ENCODE results near the gene MXRA8.
"Not testable (repeated sequence)": the region's sequence is repeated elsewhere in the genome, so short reads cannot be mapped to it uniquely, and the experiment has no call there.

MXRA8 gene

DNA sequence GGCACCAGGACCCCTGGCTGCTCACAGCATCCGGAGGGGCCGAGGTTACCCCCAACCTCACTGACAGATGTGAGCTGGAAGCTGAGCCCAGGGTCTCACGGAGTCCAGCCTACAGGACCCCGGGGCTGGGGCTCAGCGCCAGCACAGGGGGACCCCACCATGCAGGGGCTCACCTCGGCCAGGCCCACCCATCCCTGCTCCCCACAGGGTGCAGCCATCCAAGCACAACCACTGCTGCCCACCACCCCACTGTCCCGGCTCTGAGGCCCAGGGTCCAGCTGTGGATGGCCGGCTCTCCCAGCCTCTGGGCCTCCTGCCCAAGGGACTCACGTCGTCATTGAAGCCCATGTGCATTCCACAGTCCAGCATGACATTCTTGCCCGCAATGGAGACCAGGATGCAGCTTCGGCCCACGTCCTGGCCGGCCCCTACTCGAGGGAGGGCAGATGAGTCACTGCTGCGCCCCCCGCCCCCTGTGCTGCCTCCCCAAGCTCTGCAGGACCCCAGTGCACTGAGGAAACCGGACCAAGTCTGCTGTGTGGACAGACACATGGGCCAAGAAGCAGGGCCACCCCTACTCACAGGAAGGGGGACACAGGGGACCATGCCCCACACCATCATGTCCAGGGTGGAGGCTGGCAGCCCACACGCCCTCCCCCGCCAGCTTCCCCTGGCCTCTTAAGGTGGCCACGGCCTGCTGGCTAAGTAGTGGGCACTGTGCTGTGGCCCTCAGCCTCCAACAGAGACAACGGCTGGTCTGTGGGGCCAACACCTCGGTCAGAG is 37.5 kb downstream of the MXRA8 start:
- DNase-seq (ENCODE audit: low read depth) = no peak

- no peak for DNase-seq (ENCODE audit: low read depth)
These were observed 38.8 kb downstream of the MXRA8 start for GRCh38 chr1:1319646-1319941.

GRCh38 chr1:1318777-1319645 is 39.3 kb downstream of the MXRA8 start:
- DNase-seq (ENCODE audit: low read depth) = no peak

DNA sequence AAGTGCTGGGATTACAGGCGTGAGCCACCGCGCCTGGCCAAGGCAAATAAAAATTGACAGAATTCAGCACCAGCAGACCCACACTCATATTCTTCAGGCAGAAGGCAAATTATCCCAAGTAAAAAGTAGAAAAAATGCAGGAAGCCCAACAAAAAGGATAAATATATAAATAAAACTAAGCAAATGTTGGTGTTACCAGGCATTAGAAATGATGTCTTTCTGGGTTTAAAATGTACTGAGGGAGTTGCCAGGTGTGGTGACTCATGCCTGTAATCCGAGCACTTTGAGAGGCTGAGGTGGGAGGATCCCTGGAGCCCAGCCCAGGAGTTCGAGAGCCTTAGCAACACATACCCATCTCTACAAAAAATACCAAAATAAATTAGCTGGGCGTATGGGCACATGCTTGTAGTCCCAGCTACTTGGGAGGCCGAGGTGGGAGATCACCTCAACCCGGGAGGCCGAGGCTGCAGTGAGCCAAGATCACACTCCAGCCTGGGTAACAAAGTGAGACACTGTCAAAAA is 40.2 kb downstream of the MXRA8 start:
- no peak for DNase-seq (ENCODE audit: low read depth)

DNA sequence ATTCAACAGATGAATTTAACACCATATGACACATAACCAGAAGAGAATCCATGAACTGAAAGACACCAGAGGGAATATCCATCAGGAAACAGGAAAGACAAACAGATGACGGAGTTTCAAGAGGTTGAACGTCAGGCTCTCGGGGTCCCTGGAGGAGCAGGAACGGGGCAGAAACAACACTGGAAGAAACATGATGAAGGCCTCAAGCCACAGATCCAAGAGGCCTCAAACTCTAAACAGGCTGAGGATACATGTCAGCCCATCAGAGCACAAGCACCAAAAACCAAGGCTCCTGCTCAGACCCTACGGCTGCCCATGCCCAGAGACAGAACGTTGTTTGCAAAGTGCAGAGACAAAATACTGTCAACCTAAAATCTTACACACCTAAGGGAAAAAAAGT is 40.9 kb downstream of the MXRA8 start:
- no peak for DNase-seq (ENCODE audit: low read depth)

DNA sequence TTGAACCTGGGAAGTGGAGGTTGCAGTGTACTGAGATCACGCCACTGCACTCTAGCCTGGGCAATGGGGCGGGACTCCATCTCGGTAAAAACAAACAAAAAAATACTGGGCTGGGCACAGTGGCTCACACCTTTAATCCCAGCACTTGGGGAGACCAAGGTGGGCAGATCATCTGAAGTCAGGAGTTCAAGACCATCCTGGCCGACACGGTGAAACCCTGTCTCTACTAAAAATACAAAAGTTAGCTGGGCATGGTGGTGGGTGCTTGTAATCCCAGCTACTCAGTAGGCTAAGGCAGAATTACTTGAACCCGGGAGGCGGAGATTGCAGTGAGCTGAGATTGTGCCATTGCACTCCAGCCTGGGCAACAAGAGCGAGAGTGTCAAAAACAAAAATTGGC is 42.2 kb downstream of the MXRA8 start:
- DNase-seq (ENCODE audit: low read depth) = not testable (repeated sequence)

DNA sequence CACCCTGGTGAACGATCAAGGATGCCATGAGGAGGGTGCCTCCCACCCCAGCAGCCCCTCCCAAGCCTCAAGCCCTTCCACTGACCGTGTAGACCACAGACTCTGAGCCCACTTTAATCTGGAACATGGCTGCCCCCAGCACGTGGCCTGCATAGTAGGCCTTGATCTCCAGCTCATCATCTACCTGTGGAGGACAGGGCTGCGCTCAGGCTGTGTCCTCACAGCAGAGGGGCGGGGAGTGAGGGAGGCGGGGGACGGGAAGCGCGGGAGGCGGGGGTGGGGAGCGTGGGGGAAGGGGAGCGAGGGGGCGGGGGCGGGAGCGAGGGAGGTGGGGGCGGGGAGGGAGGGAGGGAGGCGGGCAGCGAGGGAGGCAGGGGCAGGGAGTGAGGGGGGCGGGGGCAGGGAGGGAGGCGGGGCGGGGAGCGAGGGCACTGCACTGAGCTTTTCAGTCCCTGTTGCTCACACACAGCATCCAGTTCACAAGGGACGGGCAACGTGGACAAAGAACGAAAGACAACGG is 42.9 kb downstream of the MXRA8 start:
- DNase-seq (ENCODE audit: low read depth) = no peak

DNA sequence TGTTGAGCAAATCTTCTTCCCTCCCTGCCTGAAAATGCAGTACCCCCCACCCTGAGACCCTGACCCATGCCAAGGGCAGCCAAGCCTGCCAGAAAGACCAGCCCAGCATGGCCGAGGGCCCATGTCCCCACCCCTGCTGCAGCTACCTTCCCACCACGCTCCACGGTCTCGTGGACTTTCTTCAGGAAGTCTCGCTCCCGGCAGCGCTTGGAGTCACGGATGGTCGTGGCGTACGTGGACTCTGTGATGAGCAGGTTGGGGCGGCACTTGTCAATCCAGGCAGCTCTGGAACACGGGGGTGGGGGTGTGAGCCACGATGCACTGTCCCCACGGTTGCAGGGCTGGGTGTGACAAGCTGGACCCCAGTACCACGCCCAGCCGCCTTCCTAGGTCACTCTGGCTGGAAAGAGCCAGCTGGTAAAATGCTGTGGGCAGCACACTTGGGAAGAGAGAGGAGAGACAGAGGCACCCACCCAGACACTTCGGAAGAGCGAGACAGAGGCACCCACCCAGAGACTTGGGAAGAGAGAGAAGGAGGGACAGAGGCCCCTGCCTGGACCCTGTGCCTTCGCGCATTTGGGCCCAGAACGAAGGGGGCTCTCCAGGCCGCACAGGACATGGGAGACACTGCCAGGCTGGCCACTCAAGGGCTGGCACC is 43.5 kb downstream of the MXRA8 start:
- DNase-seq (ENCODE audit: low read depth) = no peak

GRCh38 chr1:1314237-1314586 is 44.1 kb downstream of the MXRA8 start:
- DNase-seq (ENCODE audit: low read depth) = no peak

GRCh38 chr1:1313500-1314236 is 44.7 kb downstream of the MXRA8 start:
- no peak for DNase-seq (ENCODE audit: low read depth)

DNA sequence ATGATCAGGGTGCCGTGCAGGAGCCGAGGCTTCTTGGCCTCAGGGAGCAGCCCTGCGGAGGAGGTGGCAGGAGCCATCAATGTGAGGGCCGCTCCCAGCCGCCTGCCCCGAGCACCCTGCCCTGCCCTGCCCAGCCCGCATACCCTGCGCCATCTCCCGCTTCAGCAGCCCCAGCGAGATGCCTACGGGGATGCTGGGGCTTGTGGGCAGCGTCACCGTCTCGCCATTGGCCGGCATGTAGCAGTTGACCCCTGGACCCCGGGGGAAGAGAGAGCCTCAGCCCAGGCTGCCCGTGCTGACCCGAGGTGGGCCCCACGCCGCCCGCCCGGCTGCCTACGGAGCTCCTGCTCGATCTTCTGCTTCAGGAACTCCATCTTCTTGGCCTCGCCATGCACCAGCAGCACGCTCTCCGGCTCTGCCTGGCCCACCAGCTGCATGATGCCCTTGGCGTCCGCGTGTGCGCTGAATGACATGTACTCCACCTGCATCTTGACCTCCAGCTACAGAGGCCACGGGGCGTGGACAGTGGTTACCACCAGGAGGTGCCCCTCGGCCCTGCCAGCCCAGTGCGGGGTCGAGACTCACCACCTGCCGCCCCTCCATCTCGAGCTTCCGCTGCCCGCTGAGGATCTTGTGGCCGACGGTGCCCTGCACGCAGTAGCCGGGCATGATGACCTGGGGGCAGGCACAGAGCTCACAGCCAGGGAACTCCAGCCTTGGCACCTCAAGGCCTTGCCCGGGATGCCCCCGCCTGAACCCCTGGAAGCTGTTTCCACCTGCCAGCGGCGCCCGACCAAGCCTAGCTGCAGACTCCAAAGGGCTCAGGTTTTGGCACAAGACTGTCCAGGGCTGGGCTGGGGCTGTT is 45.7 kb downstream of the MXRA8 start:
- DNase-seq (ENCODE audit: low read depth) = no peak

GRCh38 chr1:1311107-1312104 is 46.9 kb downstream of the MXRA8 start:
- DNase-seq (ENCODE audit: low read depth) = no peak

DNA sequence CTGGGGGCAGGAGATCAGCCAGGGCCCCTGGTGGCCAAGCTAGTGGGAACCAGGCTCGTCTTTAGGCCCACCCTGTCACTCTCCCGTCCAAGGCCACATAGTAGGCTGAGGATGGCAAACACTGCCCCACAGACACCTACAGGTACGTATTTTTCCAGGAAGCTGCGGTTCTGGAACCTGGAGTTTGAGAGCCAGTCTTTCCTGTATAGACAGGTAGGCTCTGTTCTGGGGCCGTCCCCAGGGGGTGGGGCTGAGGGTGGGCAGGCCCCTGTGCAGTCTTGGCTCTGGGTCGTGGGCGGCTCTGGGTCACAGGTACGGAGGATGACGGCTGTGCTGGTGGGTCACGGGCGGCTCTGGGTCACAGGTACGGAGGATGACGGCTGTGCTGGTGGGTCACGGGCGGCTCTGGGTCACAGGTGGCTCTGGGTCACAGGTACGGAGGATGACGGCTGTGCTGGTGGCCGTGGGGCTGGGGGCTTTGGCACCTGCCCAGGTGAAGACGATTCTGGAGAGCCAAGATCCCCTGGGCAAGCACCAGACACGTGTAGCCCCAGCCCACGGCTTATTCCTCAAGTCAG is 47.8 kb downstream of the MXRA8 start:
- no peak for DNase-seq (ENCODE audit: low read depth)

DNA sequence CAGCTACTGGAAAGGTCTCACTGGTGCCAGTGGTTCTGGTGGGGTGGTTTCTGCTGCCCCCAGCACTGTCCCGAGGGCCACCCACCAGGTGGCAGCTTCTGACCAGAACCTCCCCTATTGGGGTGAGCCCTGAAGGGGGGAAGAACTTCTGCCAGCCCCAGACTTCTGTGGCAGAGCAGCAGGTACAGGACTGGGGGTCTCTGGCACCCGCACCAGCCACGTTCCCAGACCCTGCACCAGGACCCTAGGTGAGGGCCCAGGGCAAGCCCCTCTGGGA is 48.3 kb downstream of the MXRA8 start:
- DNase-seq (ENCODE audit: low read depth) = no peak

GRCh38 chr1:1309251-1310108 is 48.9 kb downstream of the MXRA8 start:
- DNase-seq (ENCODE audit: low read depth) = no peak

DNA sequence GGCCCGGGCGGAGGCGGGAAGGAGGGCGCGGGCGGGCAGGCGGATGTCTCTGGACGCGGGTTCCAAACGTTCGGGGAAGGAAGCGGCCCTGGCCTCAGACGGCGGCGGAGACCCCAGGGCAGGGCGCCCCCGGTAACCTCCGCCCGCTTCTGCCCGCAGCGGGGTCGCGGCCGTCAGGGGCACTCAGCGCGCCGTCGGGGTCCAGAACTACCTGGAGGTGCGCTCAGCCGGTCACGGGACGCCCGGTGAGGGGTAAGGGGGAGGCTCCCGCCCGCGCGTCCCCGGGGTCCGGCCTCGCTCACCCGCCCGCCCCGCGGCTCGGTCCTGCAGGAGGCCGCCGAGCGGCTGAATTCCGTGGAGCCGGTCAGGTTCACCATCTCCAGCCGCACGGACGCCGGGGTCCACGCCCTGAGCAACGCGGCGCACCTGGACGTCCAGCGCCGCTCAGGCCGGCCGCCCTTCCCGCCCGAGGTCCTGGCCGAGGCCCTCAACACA is 49.6 kb downstream of the MXRA8 start:
- no peak for DNase-seq (ENCODE audit: low read depth)

GRCh38 chr1:1307923-1308755 is 50.2 kb downstream of the MXRA8 start, which contains the start of the genes ACAP3 and PUSL1:
TSS of gene ACAP3 (minus strand) at chr1:1307930. CDS start at chr1:1307815, 115 bp downstream.
TSS of gene PUSL1 (plus strand) at chr1:1308597. CDS start at chr1:1308644, 47 bp downstream.
- peak; percentile 81 for DNase-seq (ENCODE audit: low read depth)
